Measurements from ENCODE around the gene STXBP5L.

- TF ChIP-seq CTCF (IDR thresholded peaks at IDR 0.05) (no peak), POLR2A (IDR thresholded peaks at IDR 0.05) (no peak)
These were observed 15.1 kb upstream of the STXBP5L start for GRCh38 chr3:120892921-120893320.
